DMS53 (cell line): ENCODE data around the gene SIK1.
"Not testable (repeated sequence)": the region's sequence is repeated elsewhere in the genome, so short reads cannot be mapped to it uniquely, and the experiment has no call there.

ENCODE experiments used
- DNase-seq: peaks from one replicate; lab custom pipeline; 2025; lab: John Stamatoyannopoulos, UW

Gene SIK1

DNA sequence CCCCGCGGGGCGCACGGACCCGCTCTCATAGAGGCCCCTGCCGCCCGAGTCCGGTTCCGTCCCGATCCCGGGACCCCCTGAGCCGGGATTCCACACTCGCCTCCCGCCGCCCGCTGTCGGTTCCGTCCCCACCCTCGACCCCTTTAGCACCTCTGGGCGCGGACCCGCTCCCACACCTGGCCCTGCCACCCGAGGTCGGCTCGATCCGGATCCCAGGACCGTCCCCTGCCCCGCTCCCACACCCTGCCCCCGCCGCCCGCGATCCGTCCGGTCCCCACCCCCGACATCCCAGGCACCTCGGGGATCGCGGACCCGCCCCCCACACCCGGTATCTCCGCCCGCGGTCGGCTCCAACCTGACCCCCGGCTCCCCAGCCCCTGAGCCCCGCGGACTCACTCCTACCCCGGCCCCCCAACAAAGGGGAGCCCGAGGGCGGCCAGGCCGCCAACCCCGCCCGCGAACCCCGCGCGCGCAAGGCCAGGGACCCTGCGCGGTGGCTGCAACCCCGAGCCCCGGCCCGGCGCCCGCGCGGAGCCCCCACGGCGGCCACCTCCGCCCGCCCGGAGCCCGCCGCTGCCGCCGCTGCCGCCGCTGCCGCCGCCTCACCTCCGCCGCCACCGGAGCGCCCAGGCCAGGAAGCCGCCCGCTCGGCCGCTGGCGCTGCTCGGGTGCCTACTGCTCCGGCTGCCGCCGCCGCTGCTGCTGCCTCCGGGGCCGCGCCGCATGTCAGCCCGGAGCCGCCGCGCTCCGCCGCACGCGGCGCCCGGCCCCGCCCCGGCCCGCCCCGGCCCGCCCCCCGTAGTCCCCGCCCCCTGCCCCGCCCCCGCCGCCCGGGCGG lies at the start of gene SIK1:
TSS of gene SIK1 (minus strand) at position 728 of the 838 bp plus-strand sequence. CDS start 953 bp downstream, outside the sequence.
- not testable (repeated sequence) for DNase-seq

DNA sequence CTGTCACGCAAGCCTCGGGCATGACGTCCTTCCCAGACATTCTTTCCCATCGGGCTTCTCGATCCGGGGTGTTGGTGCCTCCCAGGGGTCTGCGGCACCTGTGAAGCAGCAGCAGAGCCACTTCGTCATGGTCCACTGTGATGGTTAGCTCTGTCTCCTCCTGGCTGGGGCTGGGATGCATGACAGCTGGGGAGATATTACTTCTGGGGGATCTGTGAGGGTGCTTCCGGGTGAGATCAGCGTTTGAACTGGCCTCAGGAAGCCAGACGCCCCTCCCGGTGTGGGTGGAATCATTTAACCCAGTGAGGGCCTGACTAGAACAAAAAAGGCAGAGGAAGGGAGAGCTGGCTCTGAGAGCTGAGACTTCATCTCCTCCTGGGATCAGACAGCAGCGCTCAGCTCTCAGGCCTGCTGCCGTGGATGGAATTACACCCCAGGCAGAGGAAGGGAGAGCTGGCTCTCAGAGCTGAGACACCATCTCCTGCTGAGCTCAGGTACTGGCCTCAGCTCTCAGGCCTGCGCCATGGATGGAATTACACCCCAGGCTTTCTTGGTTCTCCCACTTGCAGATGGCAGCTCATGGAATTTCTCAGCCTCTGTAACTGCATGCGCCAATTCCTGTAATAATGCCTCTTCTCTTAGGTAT lies 44.8 kb upstream of the SIK1 start:
- not testable (repeated sequence) for DNase-seq

DNA sequence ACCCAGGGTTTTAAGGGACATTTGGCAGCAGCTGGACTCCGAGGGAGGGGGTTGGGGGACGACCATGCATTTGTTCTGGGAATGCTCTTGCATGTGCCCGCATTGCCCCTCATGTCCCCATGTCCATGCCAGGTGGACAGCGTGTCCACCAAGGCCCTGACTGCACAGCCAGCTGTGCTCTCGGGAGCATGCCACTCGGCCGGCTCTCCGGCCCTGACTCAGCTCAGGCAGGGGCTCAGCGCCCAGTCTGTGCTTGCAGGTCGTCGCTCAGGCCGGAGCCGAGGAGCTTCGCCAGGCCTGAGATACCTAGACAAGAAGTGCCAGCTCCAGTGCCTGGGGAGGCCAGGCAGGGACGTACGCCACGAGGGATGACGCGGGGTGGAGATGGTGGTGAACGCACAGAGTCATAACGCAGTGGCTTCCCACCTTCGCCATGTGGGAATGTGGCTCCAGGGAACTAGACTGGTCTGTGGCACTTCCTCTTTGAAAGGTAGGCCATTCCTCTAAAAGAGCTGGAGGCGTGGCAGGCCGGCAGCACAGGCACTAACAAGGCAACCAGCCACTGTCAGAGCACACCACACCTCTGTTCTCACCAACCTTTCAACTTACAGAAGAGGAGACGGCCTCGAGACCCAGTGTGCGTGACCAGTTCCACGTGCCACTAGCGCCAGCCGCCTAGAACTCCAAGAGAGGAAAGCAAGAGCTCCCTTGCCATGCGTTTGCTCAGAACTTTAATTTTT lies 43.0 kb upstream of the SIK1 start:
- not testable (repeated sequence) for DNase-seq

DNA sequence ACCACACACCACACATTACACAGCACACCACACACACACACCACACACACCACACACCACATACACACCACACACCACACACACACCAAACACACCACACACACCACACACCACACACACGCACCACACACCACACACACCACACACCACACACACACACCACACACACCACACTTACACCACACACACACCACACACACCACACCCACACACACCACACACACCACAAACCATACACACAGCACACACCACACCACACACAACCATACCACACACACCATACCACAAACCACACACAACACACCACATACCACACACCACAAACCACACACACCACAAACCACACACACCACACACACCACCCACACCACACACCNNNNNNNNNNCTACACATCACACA lies 40.9 kb upstream of the SIK1 start:
- DNase-seq = no peak

DNA sequence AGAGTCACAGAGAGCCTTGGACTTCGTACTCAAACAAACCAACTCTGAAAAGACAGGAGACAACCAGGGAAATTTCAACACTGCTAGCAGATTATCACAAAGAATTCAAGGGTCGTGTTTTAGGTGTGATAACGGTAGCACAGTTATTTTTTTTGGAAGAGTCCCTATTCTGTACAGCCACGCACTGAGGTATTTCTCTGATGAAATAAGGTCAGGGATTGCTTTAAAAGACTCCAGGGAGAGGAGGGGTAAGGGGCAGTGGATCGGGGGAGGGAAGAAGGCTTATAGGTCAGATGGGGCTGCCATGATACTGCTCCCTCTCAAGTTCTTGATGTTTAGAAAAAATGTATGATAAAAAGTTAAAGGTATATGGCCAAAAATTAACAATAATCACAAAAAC lies 38.2 kb upstream of the SIK1 start:
- DNase-seq = not testable (repeated sequence)

DNA sequence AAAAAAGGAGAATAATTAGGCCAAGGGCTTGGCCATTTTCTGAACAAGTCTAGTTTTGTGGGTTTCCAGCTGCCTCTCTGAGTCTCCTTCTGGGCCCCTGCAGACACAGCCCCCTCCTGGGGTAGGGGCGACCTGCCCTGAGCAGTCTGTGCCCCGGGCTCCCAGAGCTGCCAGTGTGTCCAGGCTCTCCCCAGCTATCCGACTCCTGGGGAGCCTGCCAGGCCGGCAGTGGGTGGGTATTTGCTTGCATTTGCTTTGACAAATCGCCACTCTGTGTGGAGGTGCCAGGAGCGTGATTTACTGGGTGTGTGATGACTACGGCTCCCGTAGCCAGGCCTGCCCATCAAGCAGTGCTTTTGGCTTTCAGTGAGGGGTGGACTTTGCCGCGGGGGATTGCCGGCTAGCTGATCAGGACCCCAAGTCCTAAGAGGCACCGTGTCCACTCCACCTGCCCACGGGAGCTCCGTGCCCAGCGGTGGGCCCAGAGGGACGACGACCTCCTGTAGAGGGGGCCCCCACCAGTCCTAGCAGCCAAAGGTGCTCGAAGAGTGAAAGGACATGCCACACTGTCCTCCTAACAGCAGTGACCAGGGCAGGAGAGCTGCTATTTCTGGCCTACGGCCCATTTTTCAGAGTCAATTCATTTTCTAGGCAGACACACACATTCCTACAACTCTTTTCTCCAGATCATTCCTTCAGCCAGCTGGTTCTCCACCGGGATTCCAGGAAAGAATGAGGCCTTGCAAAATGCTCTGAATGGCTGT lies 36.7 kb upstream of the SIK1 start:
- DNase-seq = not testable (repeated sequence)

DNA sequence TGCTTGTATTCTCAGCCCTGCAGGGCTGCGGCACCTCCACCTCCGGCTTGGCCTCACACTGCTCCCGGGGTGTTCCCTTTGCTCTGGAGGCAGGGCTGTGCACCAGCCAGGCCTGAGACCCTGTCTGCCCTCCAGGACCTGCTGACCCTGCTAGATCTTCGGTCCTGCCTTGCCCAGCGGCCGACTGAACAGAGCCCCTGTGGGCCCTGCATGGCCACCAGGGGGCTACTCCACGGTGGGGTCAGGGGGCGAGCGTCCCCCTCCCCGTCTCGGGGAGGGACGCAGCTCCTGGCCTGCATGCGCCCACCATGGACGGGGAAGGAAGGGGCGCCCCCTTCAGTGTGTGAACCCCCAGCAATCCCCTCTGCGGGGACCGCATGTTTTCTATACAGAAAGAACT lies 36.0 kb upstream of the SIK1 start:
- DNase-seq = not testable (repeated sequence)

DNA sequence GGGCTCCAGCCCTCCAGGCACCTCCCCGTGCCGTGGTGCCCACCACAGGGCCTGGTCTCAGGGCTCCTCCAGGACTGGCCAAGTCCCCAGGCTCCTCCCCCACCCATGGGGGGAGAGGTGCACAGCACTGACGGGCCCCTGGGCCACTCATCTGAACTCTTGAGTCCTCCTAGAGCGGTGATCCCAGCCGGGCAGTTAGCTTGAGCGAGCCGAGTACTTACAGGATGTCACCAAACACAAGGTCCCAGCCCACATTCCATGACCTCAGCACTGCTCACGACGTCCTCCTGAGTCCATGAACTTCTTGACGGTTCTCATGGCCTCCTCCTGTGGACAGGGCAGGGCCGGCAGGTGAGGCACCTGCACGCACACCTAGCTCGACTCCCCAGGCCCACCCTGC lies 33.5 kb upstream of the SIK1 start:
- not testable (repeated sequence) for DNase-seq

DNA sequence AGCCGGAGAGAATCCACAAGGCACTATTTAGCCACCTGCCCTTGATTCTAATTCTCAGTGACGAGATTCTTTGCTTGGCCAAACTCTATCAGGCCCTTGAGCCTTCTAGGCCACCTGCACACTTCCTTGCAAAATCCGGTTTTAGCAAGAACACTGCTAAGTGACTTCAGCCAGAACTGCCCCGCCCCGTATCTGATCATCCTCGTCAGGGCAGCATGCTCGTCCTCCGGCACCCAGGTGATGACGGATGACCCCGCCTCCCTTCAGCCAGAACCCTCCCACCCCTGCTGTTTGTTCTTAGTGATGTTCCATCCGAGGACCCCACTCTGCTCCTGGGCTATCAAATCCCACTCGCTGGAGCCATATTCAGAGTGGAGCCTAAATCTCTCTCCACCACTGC lies 32.1 kb upstream of the SIK1 start:
- DNase-seq = not testable (repeated sequence)

DNA sequence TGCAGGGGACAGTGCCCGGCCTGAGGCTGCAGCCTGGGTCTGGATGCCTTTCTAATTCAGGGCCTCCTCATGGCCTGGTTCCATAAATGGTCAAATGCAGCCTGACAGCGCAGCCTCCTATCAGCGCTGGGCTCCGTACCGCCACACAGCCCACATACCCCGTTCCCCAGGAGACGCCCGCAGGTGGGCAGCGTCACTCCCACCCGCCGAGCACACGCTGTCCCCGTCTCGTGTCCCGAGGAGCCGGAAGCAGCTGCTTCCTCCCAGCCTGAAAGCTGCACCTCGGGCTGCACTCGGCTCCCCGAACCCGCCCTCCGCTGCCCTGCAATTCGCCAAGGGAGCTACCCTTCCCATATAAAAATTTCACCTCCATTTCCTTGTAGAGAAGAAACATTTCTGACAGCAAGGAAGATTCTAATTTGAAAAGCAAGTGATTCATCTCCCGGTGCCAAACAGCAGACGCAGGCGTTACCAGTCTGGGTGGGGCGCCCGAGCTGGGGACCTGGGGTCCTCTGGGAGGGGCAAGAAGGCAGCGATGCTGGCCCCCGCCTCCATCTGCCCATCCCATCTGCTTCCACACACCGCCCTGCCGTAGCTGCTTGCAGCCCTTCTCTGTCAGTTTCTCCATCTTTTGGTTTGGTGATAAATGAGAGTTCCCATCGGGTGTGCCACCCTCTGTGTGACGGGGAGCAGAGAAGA lies 29.8 kb upstream of the SIK1 start:
- not testable (repeated sequence) for DNase-seq

DNA sequence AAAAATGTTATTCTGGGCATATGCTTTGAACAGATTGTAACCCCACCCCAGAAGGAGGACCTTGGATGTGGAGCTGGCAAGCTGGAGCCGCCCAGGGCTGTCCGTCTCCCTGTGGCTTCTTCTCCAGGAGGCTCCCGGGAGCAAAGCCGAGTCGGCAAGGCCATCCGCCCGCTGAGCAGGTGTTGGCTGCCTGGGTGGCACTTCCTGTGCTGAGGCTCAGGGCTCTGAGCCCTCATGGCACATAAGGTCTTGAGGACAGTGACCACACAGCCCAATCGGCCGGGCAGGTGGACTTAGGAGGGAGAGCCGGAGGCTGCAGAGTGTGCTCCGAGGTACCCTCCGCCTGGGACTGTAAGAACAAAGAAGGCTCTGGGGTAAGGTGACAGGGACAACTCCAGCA lies 28.8 kb upstream of the SIK1 start:
- not testable (repeated sequence) for DNase-seq

DNA sequence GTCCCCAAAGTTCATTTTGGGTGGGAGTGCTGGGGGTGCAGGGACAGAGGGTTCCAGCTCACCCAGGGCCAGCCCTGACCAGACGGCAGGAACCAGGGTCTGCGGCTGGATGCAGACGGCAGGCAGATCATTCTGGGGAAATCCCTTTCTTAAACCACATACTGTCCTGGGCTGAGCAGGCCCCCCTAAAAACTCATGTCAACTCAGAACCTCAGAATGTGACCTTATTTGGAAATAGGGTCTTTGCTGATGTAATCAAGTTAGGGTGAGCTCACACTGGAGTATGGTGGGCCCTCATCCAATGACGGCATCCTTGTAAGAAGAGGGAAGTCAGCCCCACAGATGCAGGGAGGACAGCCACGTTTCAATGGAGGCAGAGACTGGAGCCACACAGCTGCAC lies 27.2 kb upstream of the SIK1 start:
- not testable (repeated sequence) for DNase-seq

DNA sequence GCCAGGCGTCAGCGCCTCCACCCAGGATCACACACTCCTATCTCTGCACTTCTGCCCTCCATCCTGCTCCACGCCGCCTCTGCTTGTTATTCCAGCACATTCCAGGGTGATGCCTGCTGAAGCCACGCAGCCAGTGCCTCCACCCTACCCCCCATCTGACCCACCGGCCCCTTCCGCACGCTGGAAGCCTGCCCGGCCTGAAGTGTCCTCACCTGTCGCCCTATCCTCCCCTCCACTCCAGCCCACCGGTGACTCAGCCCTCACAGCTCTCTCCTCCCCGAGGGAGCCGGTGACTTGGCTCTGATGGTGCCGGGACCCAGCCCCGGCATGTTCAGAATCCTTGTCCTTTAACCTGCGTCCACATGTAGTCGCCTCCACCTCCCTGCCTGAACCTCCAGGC lies 24.9 kb upstream of the SIK1 start:
- DNase-seq = not testable (repeated sequence)

DNA sequence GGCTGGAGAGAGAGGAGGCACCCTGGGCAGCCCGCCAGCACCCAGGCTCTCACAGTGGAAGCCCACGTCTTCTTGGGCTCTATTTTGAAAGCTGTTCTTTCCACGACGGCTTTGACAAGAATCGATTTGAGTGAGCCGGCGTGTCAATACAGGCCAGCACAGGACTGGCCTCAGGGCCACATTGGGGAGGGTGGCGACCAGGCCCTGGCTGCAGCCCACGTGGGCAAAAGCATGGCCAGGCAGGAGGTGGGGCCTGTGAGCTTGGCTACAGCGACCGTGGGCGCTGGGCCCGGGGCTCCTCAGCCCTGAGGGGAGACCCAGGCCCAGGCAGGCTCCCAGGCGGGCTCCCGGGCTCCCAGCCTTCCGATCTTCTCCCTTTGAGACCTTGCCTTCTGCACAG lies 23.4 kb upstream of the SIK1 start:
- not testable (repeated sequence) for DNase-seq

DNA sequence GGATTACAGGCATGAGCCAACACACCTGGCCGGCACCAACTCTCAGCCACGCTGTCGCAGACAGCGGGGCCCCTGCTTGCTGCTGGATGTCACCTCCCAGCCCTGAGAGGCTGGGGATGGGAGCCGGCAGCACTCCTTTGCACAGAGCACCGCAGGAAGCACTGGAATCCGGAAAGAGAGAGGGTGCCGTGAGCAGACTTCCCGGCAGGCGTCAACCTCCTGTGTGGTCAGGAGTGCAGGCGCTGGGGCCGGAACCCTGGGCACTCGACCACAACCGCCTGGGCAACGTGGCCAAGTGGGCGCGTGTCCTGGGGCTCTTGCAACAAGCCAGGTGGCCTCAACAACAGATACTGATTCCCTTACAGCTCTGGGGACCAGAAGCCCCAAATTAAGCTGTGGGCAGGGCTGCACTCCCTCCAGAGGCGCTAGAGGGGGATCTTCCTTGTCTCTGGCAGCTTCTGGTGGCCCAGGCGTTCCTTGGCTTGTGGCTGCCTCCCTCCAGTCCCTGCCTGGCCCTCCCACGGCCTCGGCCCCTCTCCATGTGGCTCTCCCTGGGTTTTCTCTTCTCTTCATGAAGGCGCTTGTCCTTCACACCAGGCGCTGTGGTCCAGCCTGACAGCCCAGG lies 20.5 kb upstream of the SIK1 start:
- DNase-seq = not testable (repeated sequence)

DNA sequence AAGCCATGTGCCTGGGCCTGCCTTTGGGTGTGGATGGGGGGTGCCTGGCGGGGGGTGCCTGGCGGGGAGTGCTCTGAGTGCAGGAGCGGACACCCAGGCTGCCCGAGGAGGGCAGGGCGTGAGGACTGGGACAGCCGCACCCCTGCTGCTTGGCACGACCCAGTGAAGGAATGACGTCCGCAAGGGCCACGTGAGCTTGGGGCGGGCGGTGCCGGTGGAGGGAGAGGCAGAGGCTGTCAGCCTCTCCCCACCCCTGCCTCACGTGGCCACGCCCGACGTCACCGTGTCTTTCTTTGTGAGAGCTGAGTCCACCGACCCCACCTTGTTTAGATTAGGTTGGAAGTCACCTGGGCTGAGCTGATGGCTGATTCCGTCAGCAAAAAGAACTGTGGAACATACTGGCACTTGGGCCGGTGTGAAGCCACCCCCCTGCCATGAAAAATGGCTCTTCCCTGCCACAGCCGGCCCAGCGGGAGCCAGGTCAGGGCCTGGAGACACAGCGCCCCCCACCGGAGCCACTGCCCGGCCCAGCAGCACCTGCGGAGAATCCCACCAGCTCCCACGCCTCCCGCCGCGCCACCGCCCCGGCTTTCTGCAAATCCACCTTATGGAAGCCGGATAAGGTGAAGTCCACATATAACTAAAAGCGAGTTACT lies 19.5 kb upstream of the SIK1 start:
- DNase-seq = not testable (repeated sequence)

DNA sequence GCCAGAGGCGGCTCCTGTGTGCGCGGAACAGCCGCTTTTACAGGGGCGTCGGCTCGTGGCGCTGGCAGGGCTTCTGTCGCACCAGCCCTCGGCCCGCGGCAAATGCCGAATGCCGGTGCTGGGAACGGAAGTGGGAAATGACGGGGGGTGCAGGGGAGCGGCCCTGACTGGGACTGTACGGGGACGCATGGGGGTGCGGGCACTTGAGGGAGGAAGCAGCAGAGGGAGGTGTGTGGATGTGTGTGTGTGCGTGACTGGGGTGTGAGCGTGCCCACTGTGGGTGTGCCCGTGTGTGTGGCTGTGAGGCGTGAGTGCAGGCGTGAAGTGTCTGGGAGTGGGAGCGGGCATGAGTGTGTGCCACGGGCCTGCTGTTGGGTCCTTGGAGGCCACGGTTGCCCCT lies 17.6 kb upstream of the SIK1 start:
- DNase-seq = not testable (repeated sequence)

DNA sequence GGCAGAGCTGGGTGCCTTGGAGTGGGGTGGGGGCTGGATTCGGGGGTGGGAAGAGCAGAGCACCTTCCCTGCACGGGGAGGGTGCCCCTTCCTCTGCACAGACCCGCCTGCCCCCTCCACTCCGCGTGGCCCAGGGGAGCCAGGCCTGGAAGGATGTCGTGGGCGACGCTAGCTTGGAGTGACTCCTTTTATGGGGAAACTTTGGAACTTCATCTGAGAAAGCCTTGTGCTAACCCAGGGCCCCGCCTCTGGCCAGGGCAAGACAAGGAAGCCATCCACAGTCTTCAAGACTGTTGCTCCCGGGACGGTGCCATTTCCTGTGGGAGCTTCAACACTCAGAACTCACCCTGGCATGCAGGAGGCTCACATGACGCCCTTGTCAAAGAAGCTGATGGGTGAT lies 15.6 kb upstream of the SIK1 start:
- not testable (repeated sequence) for DNase-seq

DNA sequence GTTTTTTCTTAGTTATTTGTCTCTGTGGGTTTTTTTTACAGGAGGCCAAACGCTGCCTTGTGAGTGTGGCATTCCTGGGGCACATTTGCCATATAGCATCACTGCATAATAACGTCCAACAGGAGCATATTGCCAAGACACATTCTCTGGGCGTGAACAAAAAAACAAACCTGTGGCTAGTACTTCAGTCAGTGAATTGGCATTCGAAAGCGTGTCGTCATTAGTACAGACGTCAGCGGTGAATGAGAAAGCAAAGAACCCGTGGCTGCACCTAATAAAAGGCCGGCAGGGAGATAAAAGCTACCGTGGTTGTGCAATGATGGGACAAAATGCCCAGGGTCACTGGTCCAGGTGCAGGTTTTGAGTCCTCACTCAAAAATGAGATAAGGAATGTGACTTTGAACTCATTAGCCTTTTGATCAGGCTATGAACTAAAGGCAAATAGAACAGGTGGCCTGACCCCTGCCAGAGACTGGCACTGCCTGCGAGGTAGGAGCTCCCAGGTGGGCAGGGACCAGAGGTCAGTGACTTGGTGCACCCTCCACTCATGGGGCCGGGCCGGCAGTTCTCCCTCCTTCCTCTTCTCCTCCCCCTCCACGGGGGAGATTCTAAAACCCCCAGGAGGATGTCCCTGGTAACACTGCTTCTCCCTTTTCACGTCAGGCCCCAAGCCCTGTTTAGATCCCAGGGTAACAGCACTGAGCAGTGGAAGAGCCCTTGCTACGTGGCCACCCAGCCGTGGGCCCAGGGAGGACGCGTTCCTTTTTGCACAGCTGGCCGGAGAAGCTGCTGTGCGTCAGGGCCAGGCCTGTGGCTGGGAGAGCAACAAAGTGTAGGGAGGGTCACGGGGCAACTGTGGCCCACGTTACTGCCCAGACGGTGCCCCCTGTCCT lies 14.2 kb upstream of the SIK1 start:
- DNase-seq = not testable (repeated sequence)
